Gastrocnemius medialis (tissue), 4 donors: ENCODE data around the gene DHX16.

ENCODE experiments used
- POLR2A ChIP-seq, 2 donors: fragments of 450-650 bp; IDR thresholded peaks; one replicate each; pipeline ENCODE4 v1.6.1; 2017; ENCODE audit warnings: antibody characterized with exemption in 2 of 2, mild to moderate bottlenecking in 2 of 2, moderate library complexity in 2 of 2
- TF ChIP-seq, protein P1 (sequence below), 5 experiments: fragments of 450-650 bp in 3 of 5; fragments of 200-600 bp in 2 of 5; sonication (generic) in 2 of 5; IDR thresholded peaks in 4 of 5; conservative IDR thresholded peaks in 1 of 5; 1 replicate in 4 of 5; 2 replicates in 1 of 5; pipeline ENCODE4 v1.5.1; 2016 to 2019; ENCODE audit warnings: antibody characterized with exemption in 5 of 5, mild to moderate bottlenecking in 3 of 5, moderate library complexity in 3 of 5

GRCh38 chr6:30614044-30614842 is 58.6 kb downstream of the DHX16 start:
- TF ChIP-seq, protein P1, sequence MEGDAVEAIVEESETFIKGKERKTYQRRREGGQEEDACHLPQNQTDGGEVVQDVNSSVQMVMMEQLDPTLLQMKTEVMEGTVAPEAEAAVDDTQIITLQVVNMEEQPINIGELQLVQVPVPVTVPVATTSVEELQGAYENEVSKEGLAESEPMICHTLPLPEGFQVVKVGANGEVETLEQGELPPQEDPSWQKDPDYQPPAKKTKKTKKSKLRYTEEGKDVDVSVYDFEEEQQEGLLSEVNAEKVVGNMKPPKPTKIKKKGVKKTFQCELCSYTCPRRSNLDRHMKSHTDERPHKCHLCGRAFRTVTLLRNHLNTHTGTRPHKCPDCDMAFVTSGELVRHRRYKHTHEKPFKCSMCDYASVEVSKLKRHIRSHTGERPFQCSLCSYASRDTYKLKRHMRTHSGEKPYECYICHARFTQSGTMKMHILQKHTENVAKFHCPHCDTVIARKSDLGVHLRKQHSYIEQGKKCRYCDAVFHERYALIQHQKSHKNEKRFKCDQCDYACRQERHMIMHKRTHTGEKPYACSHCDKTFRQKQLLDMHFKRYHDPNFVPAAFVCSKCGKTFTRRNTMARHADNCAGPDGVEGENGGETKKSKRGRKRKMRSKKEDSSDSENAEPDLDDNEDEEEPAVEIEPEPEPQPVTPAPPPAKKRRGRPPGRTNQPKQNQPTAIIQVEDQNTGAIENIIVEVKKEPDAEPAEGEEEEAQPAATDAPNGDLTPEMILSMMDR (IDR thresholded peaks at IDR 0.05 in 4 of 5, conservative IDR thresholded peaks at IDR 0.05 in 1 of 5), result no peak
- TF ChIP-seq POLR2A (IDR thresholded peaks at IDR 0.05), result no peak
